ENCODE results near the gene SLC39A3. TPM values are rescaled to one million over a fixed set of nuclear protein-coding genes. Genes with fewer than 3 reads are reported as not detected.

Gene SLC39A3
- total RNA-seq, 1 experiment from 2014 or later: 28.2 TPM

DNA sequence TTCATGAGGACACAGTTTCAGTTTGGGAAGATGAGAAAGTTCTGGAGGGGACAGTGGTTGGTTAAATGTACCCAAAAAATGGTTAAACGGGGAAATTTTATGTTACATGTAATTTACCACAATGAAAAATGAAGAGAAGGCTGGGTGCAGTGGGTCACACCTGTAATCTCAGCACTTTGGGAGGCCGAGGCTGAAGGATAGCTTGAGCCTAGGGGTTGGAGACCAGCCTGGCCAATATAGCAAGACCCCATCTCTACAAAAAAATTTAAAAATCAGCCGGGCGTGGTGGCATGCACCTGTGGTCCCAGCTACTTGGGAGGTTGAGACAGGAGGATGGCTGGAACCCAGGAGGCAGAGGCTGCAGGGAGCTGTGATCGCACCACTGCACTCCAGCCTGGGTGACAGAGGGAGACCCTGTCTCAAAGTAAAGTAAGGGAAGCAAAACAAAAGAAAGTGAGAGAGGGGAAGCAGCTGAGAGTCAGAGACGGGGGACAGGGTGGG is 54.6 kb downstream of the SLC39A3 start:
- intact Hi-C loops (cut with micrococcal nuclease; ENCODE audit: unreplicated experiment): no loop called here
- H3K9me3 Mint-ChIP-seq (ENCODE audit: low read depth, unreplicated experiment): no peaks in the 10 kb centered on the region
- H3K36me3 Mint-ChIP-seq (ENCODE audit: insufficient read depth, unreplicated experiment): no peaks in the 10 kb centered on the region
- no peak for DNase-seq
- BruUV-seq (replicated peaks): no TSS peak
- no peaks in the 10 kb centered on the region for H3K27me3 Mint-ChIP-seq (ENCODE audit: unreplicated experiment)
- CTCF ChIA-PET: interaction anchor here (0.6 kb wide), 1 partner anchor 17 kb away, joined by 3 read pairs; the partner anchor contains the start of gene GNG7
- H3K27ac Mint-ChIP-seq (ENCODE audit: unreplicated experiment): no peak overlapping the region
- no peaks in the 10 kb centered on the region for H3K4me1 Mint-ChIP-seq (ENCODE audit: low read depth, unreplicated experiment)
- no peak overlapping the region for H3K4me3 Mint-ChIP-seq (ENCODE audit: low read depth, unreplicated experiment)
- TF ChIP-seq, protein P1, sequence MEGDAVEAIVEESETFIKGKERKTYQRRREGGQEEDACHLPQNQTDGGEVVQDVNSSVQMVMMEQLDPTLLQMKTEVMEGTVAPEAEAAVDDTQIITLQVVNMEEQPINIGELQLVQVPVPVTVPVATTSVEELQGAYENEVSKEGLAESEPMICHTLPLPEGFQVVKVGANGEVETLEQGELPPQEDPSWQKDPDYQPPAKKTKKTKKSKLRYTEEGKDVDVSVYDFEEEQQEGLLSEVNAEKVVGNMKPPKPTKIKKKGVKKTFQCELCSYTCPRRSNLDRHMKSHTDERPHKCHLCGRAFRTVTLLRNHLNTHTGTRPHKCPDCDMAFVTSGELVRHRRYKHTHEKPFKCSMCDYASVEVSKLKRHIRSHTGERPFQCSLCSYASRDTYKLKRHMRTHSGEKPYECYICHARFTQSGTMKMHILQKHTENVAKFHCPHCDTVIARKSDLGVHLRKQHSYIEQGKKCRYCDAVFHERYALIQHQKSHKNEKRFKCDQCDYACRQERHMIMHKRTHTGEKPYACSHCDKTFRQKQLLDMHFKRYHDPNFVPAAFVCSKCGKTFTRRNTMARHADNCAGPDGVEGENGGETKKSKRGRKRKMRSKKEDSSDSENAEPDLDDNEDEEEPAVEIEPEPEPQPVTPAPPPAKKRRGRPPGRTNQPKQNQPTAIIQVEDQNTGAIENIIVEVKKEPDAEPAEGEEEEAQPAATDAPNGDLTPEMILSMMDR (IDR thresholded peaks at IDR 0.05; ENCODE audit: unreplicated experiment): no peak

GRCh38 chr19:2683430-2684003 is 56.3 kb downstream of the SLC39A3 start:
- no peak for DNase-seq
- Mint-ChIP-seq H3K27ac (ENCODE audit: unreplicated experiment) (no peak overlapping the region), H3K27me3 (ENCODE audit: unreplicated experiment) (no peaks in the 10 kb centered on the region), H3K9me3 (ENCODE audit: low read depth, unreplicated experiment) (peaks cover 4% of the 10 kb centered on the region), H3K4me3 (ENCODE audit: low read depth, unreplicated experiment) (no peak overlapping the region), H3K4me1 (ENCODE audit: low read depth, unreplicated experiment) (no peaks in the 10 kb centered on the region), H3K36me3 (ENCODE audit: insufficient read depth, unreplicated experiment) (peaks cover 4% of the 10 kb centered on the region)
- intact Hi-C loops (cut with micrococcal nuclease; ENCODE audit: unreplicated experiment): no loop called here
- CTCF ChIA-PET: no interaction called here
- TF ChIP-seq, protein P1 (IDR thresholded peaks at IDR 0.05; ENCODE audit: unreplicated experiment): no peak
- no TSS peak for BruUV-seq (replicated peaks)

Other genes with a start within 250 kb of the SLC39A3 start
- 0.87 and 0.91 TPM in 2 replicates for gene GNG7, start 37.3 kb downstream of the SLC39A3 start, total RNA-seq (2022)
- gene DIRAS1, start 18.6 kb downstream of the SLC39A3 start, total RNA-seq (2022): 0.17 and 0.51 TPM in 2 replicates
- gene SGTA, start 43.3 kb upstream of the SLC39A3 start, total RNA-seq (2022): 44.7 and 48.3 TPM in 2 replicates
- 85.9 and 86.2 TPM in 2 replicates for gene THOP1, start 45.5 kb upstream of the SLC39A3 start, total RNA-seq (2022)
- gene ZNF554, start 79.9 kb upstream of the SLC39A3 start, total RNA-seq (2022): 4.3 and 4.9 TPM in 2 replicates
- gene ZNF555, start 101.5 kb upstream of the SLC39A3 start, total RNA-seq (2022): 3.8 and 5.7 TPM in 2 replicates
- gene ZNF556, start 127.3 kb upstream of the SLC39A3 start, total RNA-seq (2022): not detected in 2 replicates
- gene ZNF57, start 160.9 kb upstream of the SLC39A3 start, total RNA-seq (2022): 4.1 and 6.0 TPM in 2 replicates
- 3.6 and 5.0 TPM in 2 replicates for gene ZNF77, start 205.0 kb upstream of the SLC39A3 start, total RNA-seq (2022)
- gene TLE6, start 237.5 kb upstream of the SLC39A3 start, total RNA-seq (2022): 2.1 and 3.4 TPM in 2 replicates